HepG2 (cell line): ENCODE measurements around the gene SURF1. TPM values are rescaled to one million over a fixed set of nuclear protein-coding genes. Genes with fewer than 3 reads are reported as not detected.

Experiments
- ARID2 ChIP-seq: sonication (generic); formaldehyde crosslinking; IDR thresholded peaks from 2 replicates; pipeline ENCODE4 v1.8.1; 2022; ENCODE audit warnings: mild to moderate bottlenecking, missing genetic modification reagents, borderline replicate concordance
- ARNTL ChIP-seq: sonication (generic); formaldehyde crosslinking; IDR thresholded peaks from 2 replicates; pipeline ENCODE4 v1.4.0; 2020; ENCODE audit warnings: mild to moderate bottlenecking, missing genetic modification reagents
- DNMT3B ChIP-seq: conservative IDR thresholded peaks from 2 replicates; pipeline ENCODE4 v1.6.1; 2016; ENCODE audit warnings: missing biosample characterization, control low read depth
- FOSL1 ChIP-seq: sonication (generic); formaldehyde crosslinking; IDR thresholded peaks from 2 replicates; pipeline ENCODE4 v1.9.0; 2021; ENCODE audit warnings: missing genetic modification reagents, borderline replicate concordance
- GTF2F1 ChIP-seq: fragments of 150-350 bp; IDR thresholded peaks from 2 replicates; pipeline ENCODE4 v1.6.1; 2014; ENCODE audit warnings: low read length
- HOXA9 ChIP-seq: sonication (generic); formaldehyde crosslinking; IDR thresholded peaks from 2 replicates; pipeline ENCODE4 v1.8.1; 2022; ENCODE audit warnings: missing genetic modification reagents, mild to moderate bottlenecking, moderate library complexity, borderline replicate concordance
- KMT2A ChIP-seq: sonication (generic); formaldehyde crosslinking; IDR thresholded peaks from 2 replicates; pipeline ENCODE4 v1.4.0; 2020; ENCODE audit warnings: missing genetic modification reagents
- MTA1 ChIP-seq: sonication (generic); formaldehyde crosslinking; IDR thresholded peaks from 2 replicates; pipeline ENCODE4 v1.4.0; 2020; ENCODE audit warnings: missing genetic modification reagents, mild to moderate bottlenecking, borderline replicate concordance
- NFYC ChIP-seq: IDR thresholded peaks from 2 replicates; pipeline ENCODE4 v1.6.1; 2016; ENCODE audit warnings: missing genetic modification reagents, missing compliant biosample characterization
- SALL1 ChIP-seq: sonication (generic); formaldehyde crosslinking; IDR thresholded peaks from 2 replicates; pipeline ENCODE4 v1.8.0; 2022; ENCODE audit warnings: mild to moderate bottlenecking, missing genetic modification reagents
- STAG1 ChIP-seq: sonication (generic); formaldehyde crosslinking; IDR thresholded peaks from 2 replicates; pipeline ENCODE4 v1.4.0; 2020; ENCODE audit warnings: missing genetic modification reagents
- ZBTB7B ChIP-seq: sonication (generic); formaldehyde crosslinking; IDR thresholded peaks from 2 replicates; pipeline ENCODE4 v1.4.0; 2020; ENCODE audit warnings: missing genetic modification reagents
- ZFP90 ChIP-seq: sonication (generic); formaldehyde crosslinking; IDR thresholded peaks from 2 replicates; pipeline ENCODE4 v1.8.0; 2022; ENCODE audit warnings: missing genetic modification reagents, mild to moderate bottlenecking, inconsistent platforms, borderline replicate concordance
- ZKSCAN1 ChIP-seq: fragments of 150-350 bp; IDR thresholded peaks from 2 replicates; pipeline ENCODE4 v1.6.1; 2014; ENCODE audit warnings: low read length
- ZMYM3 ChIP-seq: sonication (generic); formaldehyde crosslinking; IDR thresholded peaks from 2 replicates; pipeline ENCODE4 v1.5.1; 2020; ENCODE audit warnings: mild to moderate bottlenecking, missing genetic modification reagents
- ZNF234 ChIP-seq: sonication (generic); formaldehyde crosslinking; conservative IDR thresholded peaks from 2 replicates; pipeline ENCODE4 v1.5.1; 2020; ENCODE audit warnings: mild to moderate bottlenecking, missing genetic modification reagents
- ZNF552 ChIP-seq: sonication (generic); formaldehyde crosslinking; IDR thresholded peaks from 2 replicates; pipeline ENCODE4 v1.9.0; 2022; ENCODE audit warnings: missing genetic modification reagents, mild to moderate bottlenecking, borderline replicate concordance
- ZNF557 ChIP-seq: sonication (generic); formaldehyde crosslinking; IDR thresholded peaks from 2 replicates; pipeline ENCODE4 v1.4.0; 2020; ENCODE audit warnings: missing genetic modification reagents
- ZNF607 ChIP-seq: sonication (generic); formaldehyde crosslinking; IDR thresholded peaks from 2 replicates; pipeline ENCODE4 v1.5.1; 2020; ENCODE audit warnings: missing genetic modification reagents, mild to moderate bottlenecking, borderline replicate concordance
- ZNF639 ChIP-seq: conservative IDR thresholded peaks from 2 replicates; pipeline ENCODE4 v1.6.1; 2018; ENCODE audit warnings: missing genetic modification reagents
- ZNF772 ChIP-seq: sonication (generic); formaldehyde crosslinking; IDR thresholded peaks from 2 replicates; pipeline ENCODE4 v1.5.0; 2020; ENCODE audit warnings: mild to moderate bottlenecking, missing genetic modification reagents
- ZSCAN5A ChIP-seq: sonication (generic); formaldehyde crosslinking; IDR thresholded peaks from 2 replicates; pipeline ENCODE4 v1.8.0; 2022; ENCODE audit warnings: mild to moderate bottlenecking, missing genetic modification reagents, borderline replicate concordance
- polyA plus RNA-seq, 8 experiments: library from polyadenylated mRNA; depleted of rRNA in 3 of 8; stranded (reverse) in 7 of 8; unstranded in 1 of 8; fragments of >200 nt; fragmentation: Illumina TruSeq in 4 of 8; extraction: Trizol in 4 of 8; gene quantifications; 2 replicates each; pipeline versions ENCODE4 v1.2.1 to v1.2.3, GENCODE V29; 2011 to 2016; ENCODE audit warnings: low read depth in 4 of 8, missing spikeins in 1 of 8, mixed read lengths in 1 of 8; ENCODE audit not compliant: insufficient read depth in 1 of 8
- total RNA-seq, 5 experiments: library from RNA; depleted of rRNA; stranded (reverse); fragments of >200 nt; fragmentation: Illumina TruSeq; extraction: Trizol; gene quantifications; 2 replicates each; pipeline ENCODE4 v1.2.3, GENCODE V29; 2016; ENCODE audit warnings: low read depth in 1 of 5
- TF ChIP-seq, protein P1 (sequence below): sonication (generic); formaldehyde crosslinking; IDR thresholded peaks from 2 replicates; pipeline ENCODE4 v1.9.0; 2021; ENCODE audit warnings: missing genetic modification reagents, borderline replicate concordance
- TF ChIP-seq, protein P2 (sequence below): sonication (generic); formaldehyde crosslinking; conservative IDR thresholded peaks from 2 replicates; pipeline ENCODE4 v1.4.0; 2020; ENCODE audit warnings: missing genetic modification reagents

Gene SURF1
- total and polyA plus RNA-seq, 2 of the 13 experiments (the other 11 are each of a cell fraction or from before 2014, with no cell fraction given) = 17.8 to 40.7 TPM

GRCh38 chr9:133335924-133336811 lies 20.1 kb downstream of the SURF1 start, which contains the start of gene SURF6 (continued):
- TF ChIP-seq MTA1 (CRISPR knock-in tag) (peak; percentile 66; the same call in 1 of the 2 replicates), ZNF234 (CRISPR knock-in tag) (peak; percentile 67; the same call in 1 of the 2 replicates), DNMT3B (CRISPR knock-in tag) (peak; percentile 32; the same call in 1 of the 2 replicates), ZNF557 (CRISPR knock-in tag) (no peak), ZNF607 (CRISPR knock-in tag) (peak; percentile 93), ARNTL (CRISPR knock-in tag) (peak; percentile 86), ARID2 (CRISPR knock-in tag) (no peak), ZNF552 (CRISPR knock-in tag) (no peak; the same call in 1 of the 2 replicates), ZNF639 (CRISPR knock-in tag) (peak; percentile 94), GTF2F1 (no peak), KMT2A (CRISPR knock-in tag) (peak; percentile 95), SALL1 (CRISPR knock-in tag) (peak; percentile 88), ZNF772 (CRISPR knock-in tag) (peak; percentile 79), ZFP90 (no peak; the same call in 1 of the 2 replicates), HOXA9 (CRISPR knock-in tag) (0 out of 2 replicates have a peak, but pooled peaks have one; percentile 26), ZSCAN5A (CRISPR knock-in tag) (peak; percentile 80; the same call in 1 of the 2 replicates), ZBTB7B (no peak), ZKSCAN1 (no peak), FOSL1 (CRISPR knock-in tag) (no peak), ZMYM3 (CRISPR knock-in tag) (no peak; the same call in 1 of the 2 replicates), STAG1 (CRISPR knock-in tag) (no peak), NFYC (CRISPR knock-in tag) (peak; percentile 73)
- TF ChIP-seq, protein P1, sequence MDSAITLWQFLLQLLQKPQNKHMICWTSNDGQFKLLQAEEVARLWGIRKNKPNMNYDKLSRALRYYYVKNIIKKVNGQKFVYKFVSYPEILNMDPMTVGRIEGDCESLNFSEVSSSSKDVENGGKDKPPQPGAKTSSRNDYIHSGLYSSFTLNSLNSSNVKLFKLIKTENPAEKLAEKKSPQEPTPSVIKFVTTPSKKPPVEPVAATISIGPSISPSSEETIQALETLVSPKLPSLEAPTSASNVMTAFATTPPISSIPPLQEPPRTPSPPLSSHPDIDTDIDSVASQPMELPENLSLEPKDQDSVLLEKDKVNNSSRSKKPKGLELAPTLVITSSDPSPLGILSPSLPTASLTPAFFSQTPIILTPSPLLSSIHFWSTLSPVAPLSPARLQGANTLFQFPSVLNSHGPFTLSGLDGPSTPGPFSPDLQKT (CRISPR knock-in tag) = peak; percentile 100; the same call in 1 of the 2 replicates
- TF ChIP-seq, protein P2, sequence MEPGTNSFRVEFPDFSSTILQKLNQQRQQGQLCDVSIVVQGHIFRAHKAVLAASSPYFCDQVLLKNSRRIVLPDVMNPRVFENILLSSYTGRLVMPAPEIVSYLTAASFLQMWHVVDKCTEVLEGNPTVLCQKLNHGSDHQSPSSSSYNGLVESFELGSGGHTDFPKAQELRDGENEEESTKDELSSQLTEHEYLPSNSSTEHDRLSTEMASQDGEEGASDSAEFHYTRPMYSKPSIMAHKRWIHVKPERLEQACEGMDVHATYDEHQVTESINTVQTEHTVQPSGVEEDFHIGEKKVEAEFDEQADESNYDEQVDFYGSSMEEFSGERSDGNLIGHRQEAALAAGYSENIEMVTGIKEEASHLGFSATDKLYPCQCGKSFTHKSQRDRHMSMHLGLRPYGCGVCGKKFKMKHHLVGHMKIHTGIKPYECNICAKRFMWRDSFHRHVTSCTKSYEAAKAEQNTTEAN (CRISPR knock-in tag) = peak; percentile 58; the same call in 1 of the 2 replicates
